ENCODE results near the gene RGMA.
A peak's percentile ranks its signal among the peaks of the same experiment; 100 is the strongest.
"Not testable (repeated sequence)": the region's sequence is repeated elsewhere in the genome, so short reads cannot be mapped to it uniquely, and the experiment has no call there.

Gene RGMA

GRCh38 chr15:93033434-93034045, 55.5 kb downstream of the RGMA start:
- DNase-seq = no peak

GRCh38 chr15:93032515-93033206, 56.4 kb downstream of the RGMA start:
- not testable (repeated sequence) for DNase-seq

- not testable (repeated sequence) for DNase-seq
Observed at GRCh38 chr15:93031557-93032384, 57.2 kb downstream of the RGMA start.

GRCh38 chr15:93031103-93031464, 57.9 kb downstream of the RGMA start:
- no peak for DNase-seq

GRCh38 chr15:93030430-93031102, 58.4 kb downstream of the RGMA start:
- DNase-seq = peak; percentile 62

GRCh38 chr15:93029836-93030429, 59.1 kb downstream of the RGMA start:
- DNase-seq = no peak

GRCh38 chr15:93029214-93029835, 59.7 kb downstream of the RGMA start:
- DNase-seq = no peak

GRCh38 chr15:93028632-93029213, 60.3 kb downstream of the RGMA start:
- peak; percentile 76 for DNase-seq

GRCh38 chr15:93028111-93028631, 60.8 kb downstream of the RGMA start:
- DNase-seq = no peak

- peak; percentile 30 for DNase-seq
Observed at GRCh38 chr15:93027413-93027812, 61.6 kb downstream of the RGMA start.

GRCh38 chr15:93026380-93026817, 62.6 kb downstream of the RGMA start:
- DNase-seq = no peak

GRCh38 chr15:93025625-93025982, 63.4 kb downstream of the RGMA start:
- DNase-seq = no peak

- no peak for DNase-seq
Observed at GRCh38 chr15:93024716-93025624, 64.0 kb downstream of the RGMA start.

GRCh38 chr15:93024293-93024692, 64.7 kb downstream of the RGMA start:
- DNase-seq = no peak

GRCh38 chr15:93020976-93021772, 67.8 kb downstream of the RGMA start:
- no peak for DNase-seq

GRCh38 chr15:93019971-93020370, 69.0 kb downstream of the RGMA start:
- no peak for DNase-seq

- DNase-seq = no peak
Observed at GRCh38 chr15:93019090-93019489, 69.9 kb downstream of the RGMA start.

GRCh38 chr15:93018574-93018973, 70.4 kb downstream of the RGMA start:
- DNase-seq = peak; percentile 29

GRCh38 chr15:93017526-93017925, 71.5 kb downstream of the RGMA start:
- DNase-seq = peak; percentile 13

GRCh38 chr15:93012786-93013185, 76.2 kb downstream of the RGMA start:
- no peak for DNase-seq

Measured in fibroblast of skin of abdomen (primary cell).